IMR-90 (cell line): ENCODE measurements around the gene TFDP2. TPM values are rescaled to one million over a fixed set of nuclear protein-coding genes. Genes with fewer than 3 reads are reported as not detected.

Experiments used
- ATAC-seq: fragments of 200-7000 bp; cut with Tn5 transposase; 2 replicates; pipeline ENCODE4 v1.9.1; 2020; ENCODE audit warnings: low read depth, mild to moderate bottlenecking, moderate library complexity
- BruUV-seq: library from RNA; stranded (reverse); fragments of 400-500 nt; replicated peaks from 2 replicates; lab custom pipeline; 2021; lab: Mats Ljungman, UMichigan
- CTCF ChIA-PET: fragments of 300-600 bp; formaldehyde crosslinking; extraction: SDS; loops from one replicate; lab custom pipeline; 2021; ENCODE audit warnings: antibody characterized with exemption; lab: Yijun Ruan, JAX
- POLR2A ChIA-PET: fragments of 300-600 bp; sonication (Branson Sonifier 250); formaldehyde crosslinking; loops from one replicate; lab custom pipeline; 2022; ENCODE audit warnings: antibody characterized with exemption; ENCODE audit not compliant: unreplicated experiment; lab: Charles Lee
- DNase-seq: peaks from one replicate; pipeline ENCODE4 v3.0.0; 2013
- H2AFZ ChIP-seq: replicated peaks from 2 replicates; pipeline ENCODE3; 2013; ENCODE audit warnings: low read length, mild to moderate bottlenecking; ENCODE audit not compliant: poor library complexity
- H2AK5ac ChIP-seq: 2 replicates; pipeline ENCODE4 v1.6.1; 2013; ENCODE audit warnings: low read depth, low read length, inconsistent platforms
- H2AK9ac ChIP-seq: replicated peaks from 2 replicates; pipeline ENCODE3; 2013; ENCODE audit warnings: mild to moderate bottlenecking, low read depth, low read length, moderate library complexity; ENCODE audit not compliant: poor library complexity
- H2BK120ac ChIP-seq: 2 replicates; pipeline ENCODE4 v1.6.1; 2013; ENCODE audit warnings: low read depth, low read length, inconsistent platforms
- H2BK15ac ChIP-seq: 3 replicates; pipeline ENCODE4 v1.6.1; 2013; ENCODE audit warnings: low read depth, low read length, inconsistent platforms
- H2BK20ac ChIP-seq: 2 replicates; pipeline ENCODE4 v1.6.1; 2013; ENCODE audit warnings: low read depth, mild to moderate bottlenecking, inconsistent platforms, low read length, moderate library complexity
- H2BK5ac ChIP-seq: 2 replicates; pipeline ENCODE4 v1.6.1; 2013; ENCODE audit warnings: mild to moderate bottlenecking, low read depth, low read length, inconsistent platforms; ENCODE audit not compliant: poor library complexity, severe bottlenecking
- H3K14ac ChIP-seq: replicated peaks from 2 replicates; pipeline ENCODE4 v1.6.1; 2013; ENCODE audit warnings: low read depth, low read length, inconsistent platforms
- H3K18ac ChIP-seq: 2 replicates; pipeline ENCODE4 v1.6.1; 2013; ENCODE audit warnings: low read depth, low read length, control low read depth
- H3K23ac ChIP-seq: 2 replicates; pipeline ENCODE4 v1.6.1; 2013; ENCODE audit warnings: low read depth, low read length, inconsistent platforms
- H3K27ac ChIP-seq: 2 replicates; pipeline ENCODE4 v1.5.1; 2013; ENCODE audit warnings: mild to moderate bottlenecking, control low read depth, low read length; ENCODE audit not compliant: insufficient read depth
- H3K27me3 ChIP-seq: 2 replicates; pipeline ENCODE4 v1.6.1; 2013; ENCODE audit warnings: low read length; ENCODE audit not compliant: control insufficient read depth, insufficient read depth
- H3K36me3 ChIP-seq: 2 replicates; pipeline ENCODE4 v1.6.1; 2013; ENCODE audit warnings: low read length, mixed read lengths; ENCODE audit not compliant: control insufficient read depth, insufficient read depth
- H3K4ac ChIP-seq: 2 replicates; pipeline ENCODE4 v1.6.1; 2013; ENCODE audit warnings: low read depth, low read length, inconsistent platforms
- H3K4me1 ChIP-seq: 2 replicates; pipeline ENCODE4 v1.6.1; 2013; ENCODE audit warnings: low read length, mixed read lengths; ENCODE audit not compliant: control insufficient read depth, insufficient read depth
- H3K4me2 ChIP-seq: 2 replicates; pipeline ENCODE4 v1.6.1; 2013; ENCODE audit warnings: low read depth, mild to moderate bottlenecking, control low read depth, low read length, moderate library complexity
- H3K4me3 ChIP-seq: 2 replicates; pipeline ENCODE4 v1.5.1; 2013; ENCODE audit warnings: low read depth, mild to moderate bottlenecking, control low read depth, low read length, moderate library complexity; ENCODE audit not compliant: insufficient read depth
- H3K56ac ChIP-seq: 2 replicates; pipeline ENCODE4 v1.6.1; 2013; ENCODE audit warnings: low read length, inconsistent platforms; ENCODE audit not compliant: insufficient read depth; ENCODE audit errors: extremely low read depth
- H3K79me1 ChIP-seq, 2 experiments: 2 replicates each; pipeline ENCODE4 v1.6.1; 2013; ENCODE audit warnings: low read length in 2 of 2, inconsistent platforms in 1 of 2, low read depth in 1 of 2
- H3K9ac ChIP-seq: 2 replicates; pipeline ENCODE4 v1.6.1; 2013; ENCODE audit warnings: low read depth, low read length, control low read depth
- H3K9me1 ChIP-seq: 2 replicates; pipeline ENCODE4 v1.6.1; 2013; ENCODE audit warnings: low read length, inconsistent platforms; ENCODE audit not compliant: insufficient read depth
- H3K9me3 ChIP-seq: 2 replicates; pipeline ENCODE4 v1.6.1; 2013; ENCODE audit warnings: low read length; ENCODE audit not compliant: control insufficient read depth, insufficient read depth
- H4K20me1 ChIP-seq: 2 replicates; pipeline ENCODE4 v1.6.1; 2013; ENCODE audit warnings: low read length, inconsistent platforms; ENCODE audit not compliant: insufficient read depth
- H4K5ac ChIP-seq: 2 replicates; pipeline ENCODE4 v1.6.1; 2013; ENCODE audit warnings: mild to moderate bottlenecking, low read depth, low read length, control low read depth
- H4K8ac ChIP-seq, 2 experiments: 2 replicates each; pipeline ENCODE4 v1.6.1; 2013; ENCODE audit warnings: low read depth in 2 of 2, low read length in 2 of 2, control low read depth in 1 of 2, inconsistent platforms in 1 of 2
- H4K91ac ChIP-seq: 2 replicates; pipeline ENCODE4 v1.6.1; 2013; ENCODE audit warnings: low read depth, low read length, inconsistent platforms; ENCODE audit not compliant: insufficient read depth
- BHLHE40 ChIP-seq: fragments of 150-350 bp; IDR thresholded peaks from 2 replicates; pipeline ENCODE4 v1.6.1; 2016; ENCODE audit warnings: mild to moderate bottlenecking, low read depth, low read length
- CEBPB ChIP-seq: IDR thresholded peaks from 2 replicates; pipeline ENCODE4 v1.6.1; 2012; ENCODE audit warnings: low read depth, low read length, improper control_type of control experiment
- CHD1 ChIP-seq: IDR thresholded peaks from 2 replicates; pipeline ENCODE4 v1.6.1; 2012; ENCODE audit warnings: low read depth, low read length, improper control_type of control experiment
- FOS ChIP-seq: fragments of 150-350 bp; IDR thresholded peaks from 2 replicates; pipeline ENCODE4 v1.6.1; 2016; ENCODE audit warnings: low read depth, low read length
- MAFK ChIP-seq: IDR thresholded peaks from 2 replicates; pipeline ENCODE4 v1.6.1; 2012; ENCODE audit warnings: low read depth, low read length, improper control_type of control experiment
- MAZ ChIP-seq: IDR thresholded peaks from 2 replicates; pipeline ENCODE4 v1.6.1; 2012; ENCODE audit warnings: low read depth, mild to moderate bottlenecking, low read length, improper control_type of control experiment, moderate library complexity, borderline replicate concordance
- MXI1 ChIP-seq: IDR thresholded peaks from 2 replicates; pipeline ENCODE4 v1.6.1; 2012; ENCODE audit warnings: low read depth, mild to moderate bottlenecking, low read length, moderate library complexity, borderline replicate concordance
- NFE2L2 ChIP-seq: fragments of 150-350 bp; IDR thresholded peaks from 2 replicates; pipeline ENCODE4 v1.6.1; 2016; ENCODE audit warnings: low read depth, mild to moderate bottlenecking, low read length
- POLR2A ChIP-seq: IDR thresholded peaks from 2 replicates; pipeline ENCODE4 v1.6.1; 2012; ENCODE audit warnings: mild to moderate bottlenecking, low read depth, low read length
- RAD21 ChIP-seq: IDR thresholded peaks from 2 replicates; pipeline ENCODE4 v1.6.1; 2012; ENCODE audit warnings: low read length, improper control_type of control experiment
- RCOR1 ChIP-seq: IDR thresholded peaks from 2 replicates; pipeline ENCODE4 v1.6.1; 2012; ENCODE audit warnings: mild to moderate bottlenecking, low read length, improper control_type of control experiment; ENCODE audit not compliant: insufficient replicate concordance
- RFX5 ChIP-seq: IDR thresholded peaks from 2 replicates; pipeline ENCODE4 v1.8.0; 2012; ENCODE audit warnings: low read depth, mild to moderate bottlenecking, low read length, moderate library complexity
- SMC3 ChIP-seq: fragments of 150-350 bp; IDR thresholded peaks from 2 replicates; pipeline ENCODE4 v1.6.1; 2016; ENCODE audit warnings: low read depth, mild to moderate bottlenecking, antibody characterized with exemption, low read length, moderate library complexity
- WGBS, 2 experiments: methylation state at CpG; one replicate each; pipeline versions ENCODE4 v1.1.5 to v1.1.7; 2013; ENCODE audit warnings: missing lambda C conversion rate in 2 of 2; ENCODE audit not compliant: insufficient read length in 1 of 2; ENCODE audit errors: extremely low coverage in 2 of 2; 5-methylcytosine and 5-hydroxymethylcytosine counted together
- dilution Hi-C: fragments of 300-500 bp; cut with HindIII; formaldehyde crosslinking; loops from one replicate; pipeline ENCODE4 v1.14.3; 2018; ENCODE audit warnings: low sequenced_read_pairs; ENCODE audit not compliant: unreplicated experiment
- in situ Hi-C: fragments of 300-500 bp; cut with MboI; formaldehyde crosslinking; loops from 3 replicates; pipeline ENCODE4 v1.14.3; 2019; ENCODE audit warnings: low sequenced_read_pairs, inconsistent platforms, mixed read lengths
- intact Hi-C: fragments of 100-400 bp; cut with micrococcal nuclease; formaldehyde crosslinking; loops from 2 replicates; pipeline ENCODE4 v1.10.0; 2022
- polyA plus RNA-seq, 3 experiments: library from polyadenylated mRNA; depleted of rRNA; stranded (reverse); fragments of >200 nt; gene quantifications; 2 replicates each; pipeline ENCODE4 v1.2.3, GENCODE V29; 2012; ENCODE audit warnings: low replicate concordance in 1 of 3
- total RNA-seq: library from RNA; depleted of rRNA; stranded (reverse); fragments of >200 nt; gene quantifications from 2 replicates; pipeline ENCODE4 v1.2.3, GENCODE V29; 2012
- TF ChIP-seq, protein P1 (sequence below): conservative IDR thresholded peaks from 2 replicates; pipeline ENCODE4 v1.5.1; 2012; ENCODE audit warnings: mild to moderate bottlenecking, low read depth, low read length, improper control_type of control experiment
- TF ChIP-seq, protein P2 (sequence below): fragments of 150-350 bp; IDR thresholded peaks from 2 replicates; pipeline ENCODE4 v1.6.1; 2016; ENCODE audit warnings: low read depth, mild to moderate bottlenecking, low read length, moderate library complexity, borderline replicate concordance
- TF ChIP-seq, protein P3 (sequence below): fragments of 150-350 bp; IDR thresholded peaks from 2 replicates; pipeline ENCODE4 v1.6.1; 2017; ENCODE audit warnings: mild to moderate bottlenecking, antibody characterized with exemption, low read length, low read depth

Gene TFDP2
- total and polyA plus RNA-seq, 2 of the 4 experiments (the other 2 are of a cell fraction), result 10.7 to 23.7 TPM

DNA sequence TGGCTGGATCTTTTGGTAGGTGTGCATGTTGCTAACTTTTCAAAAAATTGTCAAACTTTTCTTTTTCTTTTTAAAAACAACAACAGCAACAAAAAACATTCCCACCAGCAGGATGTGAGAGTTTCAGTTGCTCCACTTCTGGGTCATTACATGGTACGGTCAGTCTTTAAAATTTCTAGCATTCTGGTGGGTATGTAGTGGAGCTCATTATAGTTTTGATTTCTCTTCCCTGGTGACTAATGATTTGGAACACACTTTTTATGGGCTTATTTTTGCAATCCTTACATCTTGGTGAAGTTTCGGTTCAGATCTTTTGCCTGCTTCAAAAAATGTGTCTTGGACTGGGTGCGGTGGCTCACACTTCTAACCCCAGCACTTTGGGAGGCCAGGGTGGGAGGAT is 253.6 kb downstream of the TFDP2 start:
- Histone ChIP-seq H2BK20ac (no peak overlapping the region), H4K5ac (no peak overlapping the region), H2BK5ac (no peak overlapping the region), H3K36me3 (no peaks in the 10 kb centered on the region), H2BK15ac (no peak overlapping the region), H3K79me1 (peaks cover 19 to 58% of the 10 kb centered on the region in 2 experiments), H3K18ac (no peak overlapping the region), H3K23ac (no peak overlapping the region), H3K4ac (no peak overlapping the region), H2AK9ac (no peak overlapping the region), H4K91ac (no peak overlapping the region), H3K27me3 (no peaks in the 10 kb centered on the region), H4K20me1 (peaks cover 19% of the 10 kb centered on the region), H2AK5ac (no peak overlapping the region), H3K14ac (no peak overlapping the region), H3K9ac (no peak overlapping the region), H3K4me1 (peaks cover 8% of the 10 kb centered on the region), H2AFZ (no peak overlapping the region), H3K4me3 (no peak overlapping the region), H4K8ac (no peak overlapping the region), H3K9me3 (no peaks in the 10 kb centered on the region), H3K4me2 (no peak overlapping the region), H3K9me1 (peaks cover 16% of the 10 kb centered on the region), H3K56ac (no peak overlapping the region), H3K27ac (no peak overlapping the region), H2BK120ac (no peak overlapping the region)
- WGBS, 2 experiments, result 100% methylated on average over 1 of the region's 3 CpGs; no CpG with 5 or more reads in 1 of the 2 experiments
- in situ Hi-C loops, result loop anchor here (25.0 kb wide), 1 partner anchor 558 kb away; no protein-coding TSS in a partner anchor
- dilution Hi-C loops, result no loop called here
- POLR2A ChIA-PET, result no interaction called here
- no TSS peak for BruUV-seq
- ATAC-seq (no peak), DNase-seq (no peak)
- TF ChIP-seq, protein P1, sequence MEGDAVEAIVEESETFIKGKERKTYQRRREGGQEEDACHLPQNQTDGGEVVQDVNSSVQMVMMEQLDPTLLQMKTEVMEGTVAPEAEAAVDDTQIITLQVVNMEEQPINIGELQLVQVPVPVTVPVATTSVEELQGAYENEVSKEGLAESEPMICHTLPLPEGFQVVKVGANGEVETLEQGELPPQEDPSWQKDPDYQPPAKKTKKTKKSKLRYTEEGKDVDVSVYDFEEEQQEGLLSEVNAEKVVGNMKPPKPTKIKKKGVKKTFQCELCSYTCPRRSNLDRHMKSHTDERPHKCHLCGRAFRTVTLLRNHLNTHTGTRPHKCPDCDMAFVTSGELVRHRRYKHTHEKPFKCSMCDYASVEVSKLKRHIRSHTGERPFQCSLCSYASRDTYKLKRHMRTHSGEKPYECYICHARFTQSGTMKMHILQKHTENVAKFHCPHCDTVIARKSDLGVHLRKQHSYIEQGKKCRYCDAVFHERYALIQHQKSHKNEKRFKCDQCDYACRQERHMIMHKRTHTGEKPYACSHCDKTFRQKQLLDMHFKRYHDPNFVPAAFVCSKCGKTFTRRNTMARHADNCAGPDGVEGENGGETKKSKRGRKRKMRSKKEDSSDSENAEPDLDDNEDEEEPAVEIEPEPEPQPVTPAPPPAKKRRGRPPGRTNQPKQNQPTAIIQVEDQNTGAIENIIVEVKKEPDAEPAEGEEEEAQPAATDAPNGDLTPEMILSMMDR, result no peak
- TF ChIP-seq NFE2L2 (no peak), CHD1 (no peak), SMC3 (no peak), RCOR1 (no peak), MAZ (no peak), MXI1 (no peak), CEBPB (no peak), RFX5 (no peak), MAFK (no peak), POLR2A (no peak), RAD21 (no peak), BHLHE40 (no peak), FOS (no peak)
- TF ChIP-seq, protein P2, sequence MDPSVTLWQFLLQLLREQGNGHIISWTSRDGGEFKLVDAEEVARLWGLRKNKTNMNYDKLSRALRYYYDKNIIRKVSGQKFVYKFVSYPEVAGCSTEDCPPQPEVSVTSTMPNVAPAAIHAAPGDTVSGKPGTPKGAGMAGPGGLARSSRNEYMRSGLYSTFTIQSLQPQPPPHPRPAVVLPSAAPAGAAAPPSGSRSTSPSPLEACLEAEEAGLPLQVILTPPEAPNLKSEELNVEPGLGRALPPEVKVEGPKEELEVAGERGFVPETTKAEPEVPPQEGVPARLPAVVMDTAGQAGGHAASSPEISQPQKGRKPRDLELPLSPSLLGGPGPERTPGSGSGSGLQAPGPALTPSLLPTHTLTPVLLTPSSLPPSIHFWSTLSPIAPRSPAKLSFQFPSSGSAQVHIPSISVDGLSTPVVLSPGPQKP, result no peak
- TF ChIP-seq, protein P3, sequence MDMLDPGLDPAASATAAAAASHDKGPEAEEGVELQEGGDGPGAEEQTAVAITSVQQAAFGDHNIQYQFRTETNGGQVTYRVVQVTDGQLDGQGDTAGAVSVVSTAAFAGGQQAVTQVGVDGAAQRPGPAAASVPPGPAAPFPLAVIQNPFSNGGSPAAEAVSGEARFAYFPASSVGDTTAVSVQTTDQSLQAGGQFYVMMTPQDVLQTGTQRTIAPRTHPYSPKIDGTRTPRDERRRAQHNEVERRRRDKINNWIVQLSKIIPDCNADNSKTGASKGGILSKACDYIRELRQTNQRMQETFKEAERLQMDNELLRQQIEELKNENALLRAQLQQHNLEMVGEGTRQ, result no peak
- intact Hi-C loops, result no loop called here
- CTCF ChIA-PET, result no interaction called here
